D721Med (cell line): Measurements from ENCODE around the gene TAF6L.
A peak's percentile ranks its signal among the peaks of the same experiment; 100 is the strongest.

ENCODE experiments used
- DNase-seq: peaks from one replicate; pipeline ENCODE4 v3.0.0; 2011; ENCODE audit warnings: low spot score; ENCODE audit not compliant: insufficient read length
- FAIRE-seq: peaks from 2 replicates; lab custom pipeline; 2011; peaks lifted over from hg19 to GRCh38; lab: Jason Lieb, UNC
- CTCF ChIP-seq: IDR thresholded peaks from 2 replicates; pipeline ENCODE4 v1.5.1; 2012; ENCODE audit warnings: mild to moderate bottlenecking, control low read depth; ENCODE audit not compliant: insufficient read depth; ENCODE audit errors: missing control alignments

Gene TAF6L

GRCh38 chr11:62799486-62799885 is 28.3 kb downstream of the TAF6L start:
- TF ChIP-seq CTCF = no peak
- DNase-seq (no peak), FAIRE-seq (no peak)

- no peak for DNase-seq
- no peak for FAIRE-seq
- no peak for TF ChIP-seq CTCF
Observed at GRCh38 chr11:62801071-62801470, 29.9 kb downstream of the TAF6L start.

- DNase-seq (no peak), FAIRE-seq (no peak)
- TF ChIP-seq CTCF = no peak
Observed at GRCh38 chr11:62804310-62805075, 33.3 kb downstream of the TAF6L start.

GRCh38 chr11:62805076-62805892 is 34.1 kb downstream of the TAF6L start, which contains the start of gene NXF1:
NXF1 (minus strand) TSS chr11:62805440; CDS start chr11:62805356, 84 bp downstream.
- DNase-seq (peak; percentile 93), FAIRE-seq (no peak)
- TF ChIP-seq CTCF = no peak

- FAIRE-seq (no peak), DNase-seq (no peak)
- TF ChIP-seq CTCF = no peak
Observed at GRCh38 chr11:62805961-62806441, 34.8 kb downstream of the TAF6L start.

- FAIRE-seq (no peak), DNase-seq (no peak)
- TF ChIP-seq CTCF = no peak
Observed at GRCh38 chr11:62806611-62807121, 35.5 kb downstream of the TAF6L start.
